Fibroblast of skin of back (primary cell): ENCODE measurements around the gene STX8.

Experiments
- DNase-seq: peaks from one replicate; pipeline ENCODE4 v3.0.0-alpha.2; 2013

STX8 gene

GRCh38 chr17:9203771-9204425 is 371.7 kb downstream of the STX8 start:
- no peak for DNase-seq

- DNase-seq: no peak
Measured at GRCh38 chr17:9202532-9202931, 373.1 kb downstream of the STX8 start.

- no peak for DNase-seq
Measured at GRCh38 chr17:9200699-9201359, 374.8 kb downstream of the STX8 start.
